HG03045 (cell line): ENCODE results near the gene ATRX.
"Not testable (repeated sequence)": the region's sequence is repeated elsewhere in the genome, so short reads cannot be mapped to it uniquely, and the experiment has no call there.

Experiments
- ATAC-seq: cut with Tn5 transposase; IDR thresholded peaks from one replicate; pipeline ENCODE4 v1.9.1; 2021; ENCODE audit warnings: mild to moderate bottlenecking, moderate library complexity; ENCODE audit not compliant: unreplicated experiment

Gene ATRX

DNA sequence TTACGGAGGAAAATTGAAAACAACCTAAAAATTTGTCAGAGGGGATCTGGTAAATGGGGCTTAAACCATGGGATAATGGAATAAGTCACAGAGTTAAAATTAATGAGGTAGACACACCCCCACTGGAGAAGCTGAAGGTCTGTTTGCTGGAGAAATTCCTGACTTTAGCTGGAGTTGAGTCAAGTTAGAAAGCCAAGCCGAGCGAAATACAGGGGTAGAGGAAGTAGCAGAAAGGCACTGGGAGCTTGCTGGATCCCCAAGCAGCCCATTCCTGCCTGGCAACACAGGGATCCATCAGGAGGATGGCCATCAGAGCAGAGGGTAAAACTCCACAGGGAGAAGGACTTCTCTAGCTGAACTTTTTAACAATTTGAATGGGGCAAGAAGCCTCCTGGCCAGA lies 163.8 kb downstream of the ATRX start:
- ATAC-seq = no peak

GRCh38 chrX:77621453-77621852 lies 164.6 kb downstream of the ATRX start:
- ATAC-seq = not testable (repeated sequence)

- ATAC-seq = no peak
These were observed 168.8 kb downstream of the ATRX start for GRCh38 chrX:77617206-77617605.

DNA sequence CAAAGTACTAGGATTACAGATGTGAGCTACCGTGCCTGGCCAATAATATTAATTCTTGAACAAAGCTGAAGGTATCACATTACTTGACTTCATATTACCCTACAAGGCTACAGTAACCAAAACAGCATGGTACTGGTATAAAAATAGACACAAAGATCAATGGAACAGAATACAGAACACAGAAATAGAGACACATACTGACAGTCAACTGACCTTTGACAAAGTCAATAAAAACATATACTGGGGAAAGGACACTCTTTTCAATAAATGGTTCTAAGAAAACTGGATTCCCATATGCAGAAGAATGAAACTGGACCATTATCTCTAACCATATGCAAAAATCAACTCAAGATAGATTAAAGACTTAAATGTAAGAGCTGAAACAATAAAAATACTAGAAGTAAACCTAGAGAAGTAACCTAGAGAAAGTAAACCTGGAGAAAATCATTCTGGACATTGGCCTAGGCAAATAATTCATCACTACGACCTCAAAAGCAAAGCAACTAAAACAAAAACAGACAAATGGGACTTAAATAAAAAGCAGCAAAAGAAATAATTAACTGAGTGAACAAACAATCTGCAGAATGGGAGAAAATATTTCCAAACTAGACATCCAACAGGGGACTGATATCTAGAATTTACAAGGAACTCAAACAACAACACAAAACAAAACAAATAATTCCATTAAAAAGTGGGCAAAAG lies 182.2 kb downstream of the ATRX start:
- no peak for ATAC-seq

DNA sequence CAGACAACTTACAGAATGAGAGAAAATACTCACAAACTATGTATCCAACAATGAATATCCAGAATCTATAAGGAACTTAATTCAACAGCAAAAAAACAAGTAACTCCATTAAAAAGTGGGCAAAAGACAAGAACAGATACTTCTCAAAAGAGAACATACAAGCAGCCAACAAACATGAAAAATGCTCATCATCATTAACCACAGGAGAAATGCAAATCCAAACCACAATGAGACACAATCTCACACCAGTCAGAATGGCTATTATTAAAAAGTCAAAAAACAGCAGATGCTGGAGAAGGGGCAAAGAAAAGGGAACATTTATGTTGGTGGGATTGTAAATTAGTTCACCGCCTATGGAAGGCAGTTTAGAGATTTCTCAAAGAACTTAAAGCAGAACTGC lies 188.5 kb downstream of the ATRX start:
- no peak for ATAC-seq

GRCh38 chrX:77597090-77597489 lies 188.9 kb downstream of the ATRX start:
- no peak for ATAC-seq

DNA sequence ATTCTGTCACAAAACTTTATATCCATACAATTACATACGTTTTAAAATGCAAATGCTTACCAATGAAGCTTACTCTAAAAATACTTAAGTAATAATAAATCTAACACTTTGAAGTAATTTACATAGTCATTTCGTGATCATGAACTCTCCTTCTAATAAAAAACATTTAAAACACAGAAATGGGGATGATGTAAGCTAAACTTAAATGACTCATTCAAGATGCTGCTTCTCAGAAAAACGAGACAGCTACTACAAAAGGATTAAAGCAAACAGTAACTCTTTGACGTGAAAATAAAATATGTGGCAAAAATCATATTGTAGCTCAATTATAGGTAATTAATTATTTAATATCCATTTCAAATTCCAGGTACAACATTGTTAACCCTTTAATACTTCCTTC lies 190.2 kb downstream of the ATRX start:
- no peak for ATAC-seq

- ATAC-seq = no peak
These were observed 213.7 kb downstream of the ATRX start for GRCh38 chrX:77572322-77572721.

DNA sequence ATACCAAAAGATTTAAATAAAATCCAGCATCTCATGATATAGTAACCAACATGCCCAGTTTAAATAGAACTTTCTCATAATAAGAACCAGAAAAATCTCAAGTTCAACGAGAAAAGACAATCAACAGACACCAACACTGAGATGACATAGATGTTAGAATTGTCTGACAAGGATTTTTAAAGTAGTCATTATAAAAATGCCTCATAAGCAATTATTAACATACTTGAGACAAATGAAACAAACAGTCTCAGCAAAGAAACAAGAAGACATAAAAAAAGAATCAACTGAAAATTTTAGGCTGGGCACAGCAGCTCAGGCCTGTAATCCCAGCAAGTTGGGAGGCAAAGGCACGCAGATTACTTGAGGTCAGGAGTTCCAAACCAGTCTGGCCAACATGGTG lies 220.7 kb downstream of the ATRX start:
- no peak for ATAC-seq

DNA sequence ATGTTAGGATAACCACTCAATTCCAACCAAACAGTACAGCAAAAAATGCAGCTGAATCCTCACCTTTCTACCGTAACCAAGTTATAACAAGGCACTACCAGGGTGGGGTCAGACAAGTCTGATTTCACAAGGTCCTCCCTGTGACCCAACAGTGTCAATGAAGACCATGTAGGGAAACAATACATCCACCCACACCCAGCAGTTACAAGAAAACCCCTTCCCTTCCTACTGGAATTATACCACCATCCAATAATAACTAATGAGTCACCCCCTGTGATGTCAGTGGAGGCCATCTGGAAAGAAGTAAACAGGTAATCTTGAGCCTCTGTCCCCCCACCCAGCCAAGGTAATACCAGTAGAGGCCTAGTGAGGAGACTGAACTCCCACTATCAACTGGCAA lies 221.2 kb downstream of the ATRX start:
- no peak for ATAC-seq

DNA sequence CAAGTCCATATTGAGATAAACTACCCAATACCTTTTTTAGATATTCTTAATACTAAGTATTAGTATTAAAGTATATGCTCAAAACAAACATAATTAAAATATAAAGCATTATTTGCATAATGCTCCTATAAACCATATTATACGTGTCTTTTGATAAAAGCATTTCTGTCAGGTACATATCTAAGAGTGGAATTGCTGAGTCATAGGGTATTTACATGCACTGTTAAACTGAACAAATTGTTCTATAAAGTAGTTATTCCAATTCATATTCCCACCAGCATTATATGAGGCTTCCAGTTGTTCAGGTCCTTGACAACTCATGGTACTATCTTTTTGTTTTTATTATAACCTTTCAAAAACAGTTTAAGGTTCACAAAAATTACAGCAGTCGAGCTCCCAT lies 224.6 kb downstream of the ATRX start:
- ATAC-seq = no peak

DNA sequence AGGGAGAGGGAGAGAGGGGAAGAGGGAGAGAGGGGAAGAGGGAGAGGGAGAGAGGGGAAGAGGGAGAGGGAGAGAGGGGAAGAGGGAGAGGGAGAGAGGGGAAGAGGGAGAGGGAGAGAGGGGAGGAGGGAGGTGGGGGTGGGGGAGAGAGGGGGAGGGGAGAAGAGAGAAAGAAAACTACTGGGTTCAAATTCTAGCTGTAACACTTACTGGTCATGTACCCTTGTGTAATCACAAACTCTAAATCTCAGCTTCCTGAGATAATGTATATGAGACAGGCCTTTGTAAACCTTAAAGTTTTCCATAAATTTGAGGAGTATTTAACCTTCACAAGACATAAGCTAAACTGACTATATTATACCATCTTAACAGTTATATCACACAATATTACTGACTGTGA lies 229.7 kb downstream of the ATRX start:
- no peak for ATAC-seq

GRCh38 chrX:77548751-77549150 lies 237.3 kb downstream of the ATRX start:
- no peak for ATAC-seq

GRCh38 chrX:77539778-77540177 lies 246.2 kb downstream of the ATRX start:
- not testable (repeated sequence) for ATAC-seq

GRCh38 chrX:77531261-77531660 lies 254.8 kb downstream of the ATRX start:
- not testable (repeated sequence) for ATAC-seq

DNA sequence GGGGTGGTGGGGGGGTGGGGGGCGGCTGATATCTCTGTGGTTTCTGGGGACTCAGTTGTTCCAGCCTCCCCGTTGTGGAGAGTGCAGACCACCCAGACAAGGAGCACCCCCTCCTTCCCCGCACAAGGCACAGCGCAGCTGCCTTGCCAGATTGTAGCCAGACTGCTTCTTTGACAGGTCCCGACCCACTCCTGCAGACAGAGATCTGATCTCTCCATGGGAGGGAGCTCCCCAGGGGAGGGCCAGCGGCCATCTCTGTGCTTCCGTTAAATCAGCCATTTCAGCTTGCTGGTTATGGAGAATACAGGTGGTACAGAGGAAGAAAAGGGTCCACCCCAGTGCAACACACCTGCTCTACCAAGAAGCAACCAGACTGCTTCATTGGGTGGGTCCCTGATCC lies 258.0 kb downstream of the ATRX start:
- no peak for ATAC-seq

DNA sequence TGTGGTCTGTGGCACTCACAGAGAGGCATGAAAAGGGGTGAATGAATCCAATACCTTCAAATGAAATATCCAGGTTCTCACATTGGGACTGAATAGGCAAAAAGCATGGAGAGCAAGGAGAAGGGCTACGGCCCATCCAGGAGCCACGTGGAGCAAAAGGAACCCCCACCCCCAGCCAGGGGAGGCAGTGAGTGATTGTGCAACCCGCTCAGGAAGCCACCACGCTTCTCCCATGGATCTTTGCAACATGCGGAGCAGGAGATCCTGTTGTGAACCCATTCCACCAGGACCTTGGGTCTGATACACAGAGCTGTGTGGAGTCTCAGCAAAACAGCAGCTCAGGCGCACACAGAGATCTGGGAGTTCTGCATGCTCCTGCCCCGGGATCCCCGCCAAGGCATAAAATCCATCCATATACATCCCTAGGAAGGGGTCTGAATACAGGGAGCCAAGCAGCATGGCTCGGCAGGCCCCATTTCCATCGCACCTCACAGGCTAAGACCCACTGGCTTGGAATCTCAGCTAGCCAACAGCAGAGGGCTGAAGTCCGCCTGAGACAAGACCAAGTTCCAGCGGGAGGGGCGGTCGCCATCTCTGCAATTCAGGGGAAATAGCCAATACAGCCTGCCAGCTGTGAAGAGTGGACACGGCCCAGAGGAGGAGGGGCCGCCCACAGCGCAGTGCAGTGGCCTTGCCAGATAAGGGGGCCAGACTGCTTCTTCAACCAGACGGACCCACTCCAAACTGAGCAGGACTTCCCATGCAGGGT lies 258.6 kb downstream of the ATRX start:
- no peak for ATAC-seq

DNA sequence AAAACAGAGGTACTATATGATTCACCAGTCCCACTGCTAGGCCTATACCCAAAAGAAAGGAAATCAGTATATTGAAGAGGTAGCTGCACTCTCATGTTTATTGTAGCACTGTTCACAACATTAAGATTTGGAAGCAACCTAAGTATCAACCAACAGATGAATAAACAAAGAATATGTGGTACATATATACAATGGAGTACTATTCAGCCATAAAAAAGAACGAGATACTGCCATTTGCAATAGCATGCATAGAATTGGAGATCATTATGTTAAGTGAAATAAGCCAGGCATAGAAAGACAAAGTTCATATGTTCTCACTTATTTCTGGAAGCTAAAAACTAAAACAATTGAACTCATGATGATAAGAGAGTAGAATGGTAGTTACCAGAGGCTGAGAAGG lies 266.3 kb downstream of the ATRX start:
- no peak for ATAC-seq

GRCh38 chrX:77514177-77514576 lies 271.8 kb downstream of the ATRX start:
- ATAC-seq = no peak

DNA sequence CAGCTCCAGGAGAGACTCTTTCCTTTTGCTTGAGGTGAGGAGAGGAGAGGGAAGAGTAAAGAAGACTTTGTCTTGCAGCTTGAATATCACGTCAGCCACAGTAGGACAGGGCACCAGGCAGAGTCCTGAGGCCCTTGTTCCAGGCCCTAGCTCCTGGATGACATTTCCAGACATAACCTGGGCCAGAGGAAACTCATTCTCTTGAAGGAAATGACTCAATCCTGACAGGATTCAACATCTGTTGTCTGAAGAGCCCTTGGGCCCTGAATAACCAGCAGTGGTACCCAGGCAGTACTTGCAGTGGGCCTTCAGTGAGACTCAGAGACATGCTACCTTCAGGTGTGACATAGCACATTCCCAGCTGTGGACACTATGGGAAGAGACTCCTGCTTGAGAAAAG lies 276.0 kb downstream of the ATRX start:
- ATAC-seq = no peak

- no peak for ATAC-seq
These were observed 280.8 kb downstream of the ATRX start for GRCh38 chrX:77505227-77505626.

DNA sequence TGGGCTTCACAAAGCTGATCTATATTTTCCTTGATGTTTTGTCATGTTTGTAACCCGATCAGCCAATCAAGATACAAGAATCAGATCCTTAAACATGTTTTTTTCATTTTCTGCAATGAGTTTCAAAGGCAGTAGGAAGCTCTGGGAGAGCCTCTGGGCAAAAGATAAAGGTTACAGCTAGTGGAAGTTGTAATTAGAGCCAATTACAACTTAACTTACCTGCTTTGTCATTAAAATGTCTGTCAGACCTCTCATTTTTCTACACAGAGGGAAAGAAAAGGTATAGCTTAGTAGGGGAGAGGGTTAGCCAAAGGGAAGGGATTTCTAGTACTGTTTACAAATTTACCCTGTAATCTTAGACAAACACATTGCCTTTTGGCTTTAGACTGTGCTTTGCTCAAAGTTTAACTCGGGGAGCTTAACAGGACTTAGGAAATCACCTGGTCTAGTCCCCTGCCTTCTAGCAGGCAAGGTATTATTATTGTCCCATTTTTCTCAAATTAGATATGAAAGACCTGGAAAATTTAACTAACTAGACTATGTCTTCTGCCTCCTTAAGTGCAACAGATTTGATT lies 283.0 kb downstream of the ATRX start:
- ATAC-seq = no peak
